Activated CD8-positive, alpha-beta memory T cell treated with anti-CD3 and anti-CD28 coated beads, Interleukin-2, amount 50 U/mL, for 24 hours (primary cell): ENCODE results near the gene CIBAR2.

Source experiments
- DNase-seq: peaks from one replicate; pipeline ENCODE4 v3.0.0-alpha.2; 2020; ENCODE audit errors: extremely low read depth

Gene CIBAR2

DNA sequence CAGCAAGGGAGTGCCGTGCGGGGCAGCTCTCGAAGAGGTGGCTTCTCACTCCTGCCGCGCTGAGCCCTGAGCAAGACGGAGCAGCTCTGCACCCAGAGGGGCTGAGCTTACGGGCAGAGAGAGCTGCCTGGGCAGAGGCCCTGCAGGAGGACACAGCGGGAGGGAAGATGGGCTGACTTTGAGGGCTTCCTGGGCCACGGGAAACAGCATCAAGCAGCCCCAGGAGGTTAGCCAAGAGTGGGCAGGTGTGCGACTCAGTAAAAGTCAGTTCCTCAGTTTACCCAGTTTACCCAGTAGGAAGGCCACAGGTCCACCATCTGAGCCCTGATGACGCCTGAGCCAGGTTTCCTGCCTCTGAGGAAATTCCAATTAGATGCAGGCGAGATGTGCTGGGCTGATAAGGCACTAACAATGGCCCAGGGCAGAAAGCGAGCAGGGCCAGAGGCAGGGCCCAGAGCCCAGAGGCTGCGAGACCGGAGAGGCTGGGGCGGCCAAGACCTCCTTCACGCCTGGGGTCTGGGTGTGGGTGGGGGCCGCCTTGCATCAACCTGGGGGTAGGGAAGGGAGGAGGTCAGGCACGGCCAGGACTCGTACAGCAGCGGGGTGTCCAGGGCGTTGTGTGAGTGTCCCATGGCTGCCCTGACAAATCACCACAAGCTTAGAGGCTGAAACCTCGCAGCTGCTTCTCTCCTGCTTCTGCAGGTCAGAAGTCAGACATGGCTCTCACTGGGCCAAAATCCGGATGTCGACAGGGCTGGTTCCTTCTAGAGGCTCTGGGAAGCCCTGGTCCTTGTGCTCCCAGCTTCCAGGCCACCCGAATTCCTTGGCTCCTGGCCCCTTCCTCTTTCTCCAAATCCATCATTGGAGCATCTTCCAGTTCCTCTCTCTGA, 32.0 kb upstream of the CIBAR2 start:
- DNase-seq = no peak

DNA sequence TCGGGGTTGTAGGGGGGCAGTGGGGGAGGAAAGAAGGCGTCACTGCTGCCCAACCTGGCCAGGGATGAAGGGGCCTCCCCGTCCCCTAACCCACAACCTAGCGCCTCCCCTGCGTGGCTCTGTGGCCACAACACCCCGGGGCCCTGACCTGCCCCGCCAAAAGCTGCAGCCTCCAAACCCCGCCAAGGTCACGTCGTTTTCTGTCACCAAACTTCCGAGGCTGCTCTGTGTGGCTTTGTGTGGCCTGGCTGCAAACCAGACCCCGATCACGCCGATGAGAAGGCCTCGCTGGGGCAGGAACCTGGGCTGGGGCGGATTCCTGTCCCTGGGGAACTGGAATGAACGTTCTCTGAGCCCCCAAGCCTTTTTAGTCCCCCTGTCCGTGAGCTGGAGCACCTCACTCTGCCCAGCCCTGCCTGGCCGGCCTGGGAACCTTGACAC, 30.5 kb upstream of the CIBAR2 start:
- DNase-seq = no peak

DNA sequence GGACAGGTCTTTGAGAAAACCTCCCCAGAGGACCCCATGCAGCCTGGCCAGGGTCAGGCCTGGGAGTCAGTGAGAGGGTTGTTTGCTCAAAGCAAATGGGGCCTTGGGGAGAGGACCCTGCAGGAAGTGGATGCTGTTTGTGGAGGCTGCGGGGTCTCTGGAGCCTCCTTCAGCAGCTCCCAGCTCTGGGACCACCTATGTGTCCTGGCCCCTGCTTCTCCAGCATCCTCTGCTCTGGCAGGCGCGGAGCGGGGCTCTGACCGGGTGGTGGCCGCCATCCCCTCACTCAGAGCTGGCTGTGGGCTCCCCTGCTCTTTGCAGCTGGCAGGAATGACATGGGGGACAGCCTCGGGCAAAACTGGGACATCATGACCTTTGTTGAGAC, 29.8 kb upstream of the CIBAR2 start:
- no peak for DNase-seq

DNA sequence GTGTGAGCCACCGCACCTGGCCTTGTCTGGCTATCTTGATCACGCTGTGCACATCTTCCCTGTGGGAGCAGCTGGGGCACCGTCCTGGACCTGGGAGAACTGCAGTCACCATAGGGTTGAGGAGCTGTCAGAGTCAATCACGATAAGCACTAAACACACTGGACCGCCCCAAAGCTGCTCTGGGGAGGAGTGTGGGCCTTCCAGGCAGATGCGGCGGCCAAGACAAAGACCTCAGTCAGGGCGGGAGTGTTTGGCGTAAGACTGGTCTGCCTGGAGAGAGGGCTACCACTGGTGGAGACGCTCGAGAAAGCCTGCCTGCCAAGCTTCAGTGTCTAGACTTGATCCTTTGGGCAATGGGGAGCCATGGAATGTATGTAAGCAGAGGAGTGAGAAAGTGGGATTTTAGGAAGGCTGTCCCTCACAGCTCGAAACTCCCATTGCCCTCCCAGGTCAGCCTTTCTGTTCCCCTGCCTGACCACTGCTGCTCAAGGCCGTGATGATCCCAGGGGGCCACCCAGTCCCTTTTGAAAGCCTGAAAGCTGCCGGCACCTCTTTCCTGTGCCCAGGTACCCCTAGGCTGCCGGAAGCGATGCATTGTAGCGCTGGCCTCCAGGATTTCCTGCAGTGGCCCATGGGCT, 29.3 kb upstream of the CIBAR2 start:
- no peak for DNase-seq

GRCh38 chr16:85140455-85141012, 28.3 kb upstream of the CIBAR2 start:
- DNase-seq = no peak

DNA sequence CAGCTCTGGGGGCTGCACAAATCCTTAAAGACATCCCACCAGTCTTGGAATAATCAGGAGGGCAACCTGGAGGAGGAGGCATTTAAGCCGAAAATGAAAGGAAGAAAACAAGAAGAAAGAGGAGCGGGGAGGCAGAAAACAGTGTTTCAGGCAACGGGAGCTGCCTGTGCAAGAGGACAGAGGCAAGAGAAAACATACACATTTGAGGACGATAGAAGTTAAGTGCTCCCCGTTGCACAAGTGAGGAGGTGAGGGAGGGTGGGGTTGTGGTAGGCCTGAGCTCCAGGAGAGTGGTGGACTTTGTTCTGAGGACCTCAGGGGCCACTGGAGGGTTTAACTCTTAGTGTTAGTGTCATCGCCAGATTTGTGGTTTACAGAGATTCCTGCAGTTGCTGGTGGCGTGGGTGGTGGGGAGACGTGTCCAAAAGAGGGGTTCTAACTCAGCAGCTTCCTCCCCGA, 27.6 kb upstream of the CIBAR2 start:
- no peak for DNase-seq

GRCh38 chr16:85138825-85139627, 26.8 kb upstream of the CIBAR2 start:
- no peak for DNase-seq

GRCh38 chr16:85138073-85138824, 26.0 kb upstream of the CIBAR2 start:
- DNase-seq = no peak

DNA sequence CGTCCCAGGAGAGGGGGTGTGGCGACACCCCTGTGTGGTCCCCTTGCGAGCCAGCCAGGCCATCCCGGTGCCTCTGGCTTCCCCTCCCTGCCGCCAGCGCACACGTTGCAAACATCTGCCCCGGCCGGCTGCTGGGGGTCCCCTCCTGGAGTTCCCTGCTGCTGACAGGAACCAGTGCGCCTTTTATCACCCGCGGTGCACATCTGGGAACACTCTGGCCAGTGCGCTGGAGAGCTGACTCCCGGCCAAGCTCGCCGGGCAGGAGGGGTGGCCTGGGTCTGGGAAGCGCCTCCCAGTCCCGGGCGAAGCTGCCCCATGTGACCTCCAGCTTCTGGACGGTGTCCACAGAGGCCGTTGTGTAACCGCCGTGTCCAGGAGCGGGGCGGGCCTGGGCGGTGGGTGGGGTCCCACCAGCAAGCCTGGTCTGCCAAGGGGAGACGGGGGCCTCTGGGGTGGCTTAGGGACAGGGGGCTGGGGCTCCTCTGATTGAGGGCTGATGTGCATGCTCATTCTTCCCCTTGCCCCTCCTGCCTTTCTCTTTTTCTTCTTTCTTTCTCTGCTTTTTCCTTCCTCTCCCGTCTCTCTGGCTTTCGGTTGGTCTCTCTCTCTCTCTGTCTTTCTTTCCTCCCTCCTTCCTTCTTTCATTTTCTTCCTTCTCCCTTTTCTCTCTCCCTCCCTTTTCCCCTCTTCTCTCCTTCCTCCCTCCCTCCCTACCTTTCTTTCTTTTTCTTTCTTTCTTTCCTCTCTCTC, 25.2 kb upstream of the CIBAR2 start:
- no peak for DNase-seq

- DNase-seq = no peak
Measured at GRCh38 chr16:85136702-85137322, 24.5 kb upstream of the CIBAR2 start.

DNA sequence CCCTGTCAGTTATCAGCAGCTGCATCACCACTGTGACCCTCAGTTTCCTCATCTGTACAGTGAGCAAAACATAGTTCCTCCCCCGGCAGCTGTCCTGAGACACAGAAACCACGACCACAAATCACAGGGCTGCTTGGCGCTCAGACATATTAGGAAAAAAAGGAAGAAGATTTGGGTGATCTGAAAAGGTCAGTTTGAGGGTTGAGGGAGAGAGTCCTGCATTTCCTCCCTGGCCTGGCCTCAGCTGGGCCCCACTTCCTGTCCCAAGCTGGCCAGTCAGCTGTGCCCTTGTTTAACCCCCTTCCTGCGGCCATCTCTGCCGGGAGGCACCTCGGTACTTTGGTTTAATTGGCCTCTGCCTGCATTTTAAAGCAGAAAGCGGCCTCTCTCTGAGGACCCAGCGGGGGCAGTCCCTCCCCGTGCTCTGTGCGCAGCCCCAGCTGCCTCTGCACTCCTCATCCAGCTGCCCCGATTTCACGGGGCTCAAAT, 24.0 kb upstream of the CIBAR2 start:
- DNase-seq = no peak

DNA sequence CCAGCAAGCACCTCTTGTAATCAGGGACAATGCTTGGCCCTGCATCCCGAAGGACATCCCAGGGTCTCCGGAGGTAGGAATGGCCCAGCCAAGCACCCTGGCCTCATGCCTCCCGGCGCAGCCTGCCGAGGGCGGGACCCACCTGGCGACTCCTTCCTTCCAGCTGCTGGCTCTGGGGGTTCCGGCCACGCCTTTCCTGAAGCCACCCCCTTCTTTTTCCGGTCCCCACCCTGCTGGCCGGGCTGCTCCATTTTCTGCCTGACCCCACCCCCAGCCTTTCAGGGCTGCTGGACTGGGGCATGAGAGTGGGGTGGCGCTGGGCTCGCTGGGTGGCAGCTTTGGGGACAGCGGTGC, 22.5 kb upstream of the CIBAR2 start:
- no peak for DNase-seq

- DNase-seq = no peak
Measured at GRCh38 chr16:85134076-85134788, 22.0 kb upstream of the CIBAR2 start.

- no peak for DNase-seq
Measured at GRCh38 chr16:85133290-85133599, 21.0 kb upstream of the CIBAR2 start.

DNA sequence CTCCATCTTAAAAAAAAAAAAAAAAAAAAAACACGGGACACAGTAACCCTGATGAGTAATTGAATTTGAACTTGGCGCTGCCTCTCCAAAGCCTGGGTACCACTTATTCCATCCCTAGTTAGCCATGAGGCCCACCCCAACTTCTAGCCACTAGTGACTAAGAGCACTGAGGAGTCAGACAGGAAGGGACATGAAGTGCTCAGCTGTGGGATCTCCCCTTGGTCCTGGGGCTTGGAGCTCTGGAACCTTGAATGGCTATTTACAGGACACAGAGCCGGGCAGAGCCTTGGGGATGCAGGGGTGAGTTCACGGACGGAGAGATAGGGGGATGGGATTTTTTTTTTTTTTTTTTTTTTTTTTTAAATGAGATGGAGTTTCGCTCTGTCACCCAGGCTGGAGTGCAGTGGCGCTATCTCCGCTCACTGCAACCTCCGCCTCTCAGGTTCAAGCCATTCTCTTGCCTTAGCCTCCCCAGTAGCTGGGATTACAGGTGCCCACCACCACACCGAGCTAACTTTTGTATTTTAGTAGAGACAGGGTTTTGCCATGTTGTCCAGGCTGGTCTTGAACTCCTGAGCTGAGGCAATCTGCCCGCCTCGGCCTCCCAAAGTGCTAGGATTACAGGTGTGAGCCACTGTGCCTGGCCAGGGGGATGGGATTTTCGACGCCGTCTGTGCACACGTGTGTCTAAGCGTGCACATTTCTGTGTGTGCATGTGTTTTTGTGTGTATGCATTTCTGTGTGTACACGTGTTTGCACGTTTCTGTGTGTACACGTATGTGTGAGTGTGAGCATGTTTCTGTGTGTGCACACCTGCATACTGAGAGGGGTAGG, 20.4 kb upstream of the CIBAR2 start:
- no peak for DNase-seq

DNA sequence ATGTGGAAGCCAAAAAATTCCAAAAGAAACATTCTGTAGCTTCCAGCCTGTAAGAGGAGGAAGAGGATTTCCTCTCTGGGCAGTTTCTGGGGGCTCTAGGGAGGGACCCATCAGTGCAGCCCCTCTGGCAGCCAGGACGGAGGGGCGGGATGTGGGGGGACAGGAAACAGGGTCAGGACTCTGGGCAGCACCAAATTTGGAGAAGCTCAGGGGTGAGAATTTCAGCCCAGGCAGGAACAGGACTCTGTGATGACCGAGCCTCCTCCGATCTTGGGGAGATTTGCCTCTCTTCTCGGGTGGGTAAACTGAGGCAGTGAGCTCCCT, 18.4 kb upstream of the CIBAR2 start:
- no peak for DNase-seq

- no peak for DNase-seq
Measured at GRCh38 chr16:85129876-85130704, 17.8 kb upstream of the CIBAR2 start.
